ENCODE results near the gene ATP7B. TPM values are rescaled to one million over a fixed set of nuclear protein-coding genes. Genes with fewer than 3 reads are reported as not detected.
"Not testable (repeated sequence)": the region's sequence is repeated elsewhere in the genome, so short reads cannot be mapped to it uniquely, and the experiment has no call there.

Gene ATP7B
- total RNA-seq, 2 donors from 2014 or later: 20.4 to 29.2 TPM

GRCh38 chr13:51910508-51910907, 100.7 kb downstream of the ATP7B start:
- Histone ChIP-seq H3K4me3 (ENCODE audit: low read length) (no peak overlapping the region), H3K4me1 (ENCODE audit: control insufficient read depth, insufficient read depth, low read length) (no peaks in the 10 kb centered on the region), H3K36me3 (ENCODE audit: control insufficient read depth, insufficient read depth, low read length) (no peaks in the 10 kb centered on the region), H3K27ac (ENCODE audit: low read depth, low read length) (no peak overlapping the region), H3K9ac (ENCODE audit: extremely low read depth, low read length, poor library complexity, severe bottlenecking) (no peak overlapping the region), H3K27me3 (ENCODE audit: control insufficient read depth, insufficient read depth, low read length, poor library complexity, severe bottlenecking) (no peaks in the 10 kb centered on the region), H3K9me3 (ENCODE audit: control insufficient read depth, low read length) (no peaks in the 10 kb centered on the region)
- H3K27me3 Mint-ChIP-seq (ENCODE audit: insufficient read depth): peaks cover 7% of the 10 kb centered on the region
- TF ChIP-seq CTCF (conservative IDR thresholded peaks at IDR 0.05): no peak
- WGBS, 2 experiments (ENCODE audit: insufficient coverage in 1 of 2, insufficient read length in 1 of 2): 93 to 98% methylated on average over 8 to 12 of the region's 12 CpGs
- no peak overlapping the region for H3K27ac Mint-ChIP-seq
- DNase-seq: no peak
- no peaks in the 10 kb centered on the region for H3K36me3 Mint-ChIP-seq (ENCODE audit: low read depth)
- H3K9me3 Mint-ChIP-seq: no peaks in the 10 kb centered on the region
- H3K4me3 Mint-ChIP-seq: no peak overlapping the region
- peaks cover 3% of the 10 kb centered on the region for H3K4me1 Mint-ChIP-seq

GRCh38 chr13:51909265-51909664, 102.0 kb downstream of the ATP7B start:
- H3K9me3 ChIP-seq (ENCODE audit: control insufficient read depth, low read length); H3K27me3 ChIP-seq (ENCODE audit: control insufficient read depth, insufficient read depth, low read length, poor library complexity, severe bottlenecking); H3K4me3 ChIP-seq (ENCODE audit: low read length); H3K36me3 ChIP-seq (ENCODE audit: control insufficient read depth, insufficient read depth, low read length); H3K27ac ChIP-seq (ENCODE audit: low read depth, low read length); H3K27me3 Mint-ChIP-seq (ENCODE audit: insufficient read depth); H3K27ac Mint-ChIP-seq; H3K4me3 Mint-ChIP-seq; DNase-seq; H3K36me3 Mint-ChIP-seq (ENCODE audit: low read depth); H3K4me1 Mint-ChIP-seq; H3K9ac ChIP-seq (ENCODE audit: extremely low read depth, low read length, poor library complexity, severe bottlenecking); H3K4me1 ChIP-seq (ENCODE audit: control insufficient read depth, insufficient read depth, low read length); H3K9me3 Mint-ChIP-seq: not testable (repeated sequence)
- 91 to 94% methylated on average over 5 of the region's 5 CpGs for WGBS, 2 experiments (ENCODE audit: insufficient coverage in 1 of 2, insufficient read length in 1 of 2)

- H3K36me3 ChIP-seq (ENCODE audit: control insufficient read depth, insufficient read depth, low read length): no peaks in the 10 kb centered on the region
- no peaks in the 10 kb centered on the region for H3K27me3 ChIP-seq (ENCODE audit: control insufficient read depth, insufficient read depth, low read length, poor library complexity, severe bottlenecking)
- no peaks in the 10 kb centered on the region for H3K36me3 Mint-ChIP-seq (ENCODE audit: low read depth)
- 86 to 94% methylated on average over 5 to 8 of the region's 8 CpGs for WGBS, 2 experiments (ENCODE audit: insufficient coverage in 1 of 2, insufficient read length in 1 of 2)
- H3K4me3 ChIP-seq (ENCODE audit: low read length): no peak overlapping the region
- no peaks in the 10 kb centered on the region for H3K9me3 ChIP-seq (ENCODE audit: control insufficient read depth, low read length)
- TF ChIP-seq CTCF (conservative IDR thresholded peaks at IDR 0.05): no peak
- H3K27ac Mint-ChIP-seq: no peak overlapping the region
- peaks cover 4% of the 10 kb centered on the region for H3K27me3 Mint-ChIP-seq (ENCODE audit: insufficient read depth)
- no peak overlapping the region for H3K9ac ChIP-seq (ENCODE audit: extremely low read depth, low read length, poor library complexity, severe bottlenecking)
- no peak overlapping the region for H3K4me3 Mint-ChIP-seq
- no peaks in the 10 kb centered on the region for H3K4me1 Mint-ChIP-seq
- DNase-seq: no peak
- no peaks in the 10 kb centered on the region for H3K9me3 Mint-ChIP-seq
- no peaks in the 10 kb centered on the region for H3K4me1 ChIP-seq (ENCODE audit: control insufficient read depth, insufficient read depth, low read length)
- no peak overlapping the region for H3K27ac ChIP-seq (ENCODE audit: low read depth, low read length)
Measured at GRCh38 chr13:51907040-51907732, 104.1 kb downstream of the ATP7B start.

DNA sequence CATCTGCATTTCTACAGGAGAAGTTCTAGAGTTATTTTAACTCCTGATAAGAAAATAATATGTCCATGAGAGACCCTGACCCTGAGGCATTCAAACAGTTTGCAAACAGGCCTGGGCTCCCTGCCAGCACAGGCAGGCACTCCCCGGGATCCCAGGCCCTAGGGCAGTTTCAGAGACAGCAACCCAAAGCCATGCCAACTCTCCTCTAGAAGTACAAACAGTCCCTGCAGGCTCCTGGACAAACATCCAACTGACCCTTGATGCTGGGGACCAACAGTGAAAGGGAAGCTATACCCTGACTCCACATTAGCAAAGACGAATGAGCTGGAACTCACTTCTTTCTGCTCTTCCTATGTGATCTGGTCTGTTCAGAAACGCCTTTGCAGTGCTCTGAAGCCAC, 104.7 kb downstream of the ATP7B start:
- H3K36me3 Mint-ChIP-seq (ENCODE audit: low read depth): no peaks in the 10 kb centered on the region
- no peak for DNase-seq
- no peak overlapping the region for H3K27ac Mint-ChIP-seq

More for the DNA sequence above, 104.7 kb downstream of the ATP7B start:
- H3K9ac ChIP-seq (ENCODE audit: extremely low read depth, low read length, poor library complexity, severe bottlenecking): no peak overlapping the region
- TF ChIP-seq CTCF (conservative IDR thresholded peaks at IDR 0.05): no peak
- H3K4me3 Mint-ChIP-seq: no peak overlapping the region
- H3K4me1 Mint-ChIP-seq: no peaks in the 10 kb centered on the region
- H3K9me3 ChIP-seq (ENCODE audit: control insufficient read depth, low read length): no peaks in the 10 kb centered on the region
- no peaks in the 10 kb centered on the region for H3K27me3 ChIP-seq (ENCODE audit: control insufficient read depth, insufficient read depth, low read length, poor library complexity, severe bottlenecking)
- H3K4me1 ChIP-seq (ENCODE audit: control insufficient read depth, insufficient read depth, low read length): no peaks in the 10 kb centered on the region
- H3K9me3 Mint-ChIP-seq: no peaks in the 10 kb centered on the region
- H3K36me3 ChIP-seq (ENCODE audit: control insufficient read depth, insufficient read depth, low read length): no peaks in the 10 kb centered on the region
- H3K27ac ChIP-seq (ENCODE audit: low read depth, low read length): no peak overlapping the region
- no peak overlapping the region for H3K4me3 ChIP-seq (ENCODE audit: low read length)
- 75 to 90% methylated on average over 1 to 3 of the region's 3 CpGs for WGBS, 2 experiments (ENCODE audit: insufficient coverage in 1 of 2, insufficient read length in 1 of 2)
- H3K27me3 Mint-ChIP-seq (ENCODE audit: insufficient read depth): no peaks in the 10 kb centered on the region
